ENCODE data around the gene GAL3ST3. TPM values are rescaled to one million over a fixed set of nuclear protein-coding genes. Genes with fewer than 3 reads are reported as not detected.

The GAL3ST3 gene
- total and polyA plus RNA-seq, 2 donors (not counting 1 experiment from before 2014, with no cell fraction given), result not detected

DNA sequence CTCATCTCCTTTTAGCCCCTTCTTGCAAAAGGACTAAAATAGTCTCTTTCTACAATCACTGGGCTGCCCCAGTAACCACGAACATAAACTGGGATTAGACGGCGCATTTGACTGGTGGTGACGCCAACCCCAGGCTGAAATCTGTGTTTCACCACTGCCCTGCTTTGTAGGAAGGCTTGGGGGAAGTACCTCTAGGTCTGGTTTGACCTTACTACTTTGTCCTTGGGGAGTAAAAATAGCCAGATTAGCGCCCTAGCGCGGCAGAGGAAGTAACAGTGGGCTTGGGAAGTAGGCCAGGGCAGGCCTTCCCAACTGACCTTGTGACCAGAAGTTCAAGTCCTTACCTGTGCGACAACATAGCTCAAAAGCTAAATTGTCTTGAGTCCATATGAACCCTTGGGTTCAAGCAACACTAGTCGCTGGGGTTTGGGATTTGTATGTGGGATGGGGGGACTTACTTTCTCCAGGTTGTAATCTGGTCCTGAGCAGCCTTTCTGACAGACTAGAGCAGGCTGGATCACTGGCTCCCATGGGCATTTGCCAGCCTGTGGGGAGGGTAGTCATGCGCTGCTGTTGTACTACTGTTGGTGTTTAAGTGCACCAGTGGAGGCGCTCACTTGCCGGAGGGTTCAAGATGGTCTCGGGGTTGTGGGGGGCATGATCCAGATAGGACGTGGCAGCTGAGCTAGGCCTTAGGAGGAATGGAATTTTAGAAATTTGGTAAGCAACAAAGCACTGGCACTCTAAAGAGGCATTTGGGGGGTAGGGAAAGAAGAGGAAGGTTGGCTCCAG is 20.2 kb upstream of the GAL3ST3 start:
- no peaks in the 10 kb centered on the region for H3K9me3 ChIP-seq (ENCODE audit: control extremely low read depth in 1 of 3, control insufficient read depth in 2 of 3, insufficient read depth in 1 of 3, low read length in 2 of 3)
- ATAC-seq (ENCODE audit: low read depth) (peak; percentile 37), DNase-seq (peak; percentile 79)
- ChIA-PET CTCF (interaction anchor here (0.9 to 7.4 kb wide), 27 partner anchors 10 to 195 kb away, joined by 3 to 98 read pairs (median 5); partner anchors contain the start of gene SF3B2), POLR2A (interaction anchor here (0.5 to 3.1 kb wide), 11 partner anchors 8 to 1085 kb away, joined by 3 to 12 read pairs (median 4); partner anchors contain the start of gene SF3B2)
- H3K4me2 ChIP-seq (replicated peaks; ENCODE audit: low read depth, low read length, poor library complexity, severe bottlenecking), result peak overlapping the region; percentile 91
- H3K4me1 Mint-ChIP-seq, result peaks cover 60% of the 10 kb centered on the region
- H3K9me3 Mint-ChIP-seq (ENCODE audit: insufficient read depth), result no peaks in the 10 kb centered on the region
- H3K27me3 ChIP-seq (replicated peaks in 1 of 4; ENCODE audit: control extremely low read depth in 1 of 4, control insufficient read depth in 3 of 4, insufficient read depth in 4 of 4, low read length in 3 of 4), result no peaks in the 10 kb centered on the region
- WGBS (ENCODE audit: insufficient coverage), result 25% methylated on average over 13 of the region's 14 CpGs
- peak overlapping the region; percentile 94 for H3K4me3 Mint-ChIP-seq
- H2AFZ ChIP-seq (ENCODE audit: insufficient read depth, low read depth, low read length, poor library complexity, severe bottlenecking), result peak overlapping the region; percentile 78
- H3K27me3 Mint-ChIP-seq, result no peaks in the 10 kb centered on the region
- peaks cover 39% of the 10 kb centered on the region for H4K20me1 ChIP-seq (ENCODE audit: control insufficient read depth, insufficient read depth, low read length, poor library complexity, severe bottlenecking)
- H3K4me1 ChIP-seq (ENCODE audit: control insufficient read depth in 2 of 2, insufficient read depth in 2 of 2, low read length in 2 of 2), result peaks cover 46 to 51% of the 10 kb centered on the region in 2 donors
- peaks cover 42% of the 10 kb centered on the region for H3K79me2 ChIP-seq (ENCODE audit: control insufficient read depth, insufficient read depth, low read length)
- peak overlapping the region; percentile 73 for H3K9ac ChIP-seq (ENCODE audit: low read length)
- H3K27ac ChIP-seq (ENCODE audit: low read length in 2 of 2), result peak overlapping the region; percentile 69 to 76
- TF ChIP-seq, protein P1, sequence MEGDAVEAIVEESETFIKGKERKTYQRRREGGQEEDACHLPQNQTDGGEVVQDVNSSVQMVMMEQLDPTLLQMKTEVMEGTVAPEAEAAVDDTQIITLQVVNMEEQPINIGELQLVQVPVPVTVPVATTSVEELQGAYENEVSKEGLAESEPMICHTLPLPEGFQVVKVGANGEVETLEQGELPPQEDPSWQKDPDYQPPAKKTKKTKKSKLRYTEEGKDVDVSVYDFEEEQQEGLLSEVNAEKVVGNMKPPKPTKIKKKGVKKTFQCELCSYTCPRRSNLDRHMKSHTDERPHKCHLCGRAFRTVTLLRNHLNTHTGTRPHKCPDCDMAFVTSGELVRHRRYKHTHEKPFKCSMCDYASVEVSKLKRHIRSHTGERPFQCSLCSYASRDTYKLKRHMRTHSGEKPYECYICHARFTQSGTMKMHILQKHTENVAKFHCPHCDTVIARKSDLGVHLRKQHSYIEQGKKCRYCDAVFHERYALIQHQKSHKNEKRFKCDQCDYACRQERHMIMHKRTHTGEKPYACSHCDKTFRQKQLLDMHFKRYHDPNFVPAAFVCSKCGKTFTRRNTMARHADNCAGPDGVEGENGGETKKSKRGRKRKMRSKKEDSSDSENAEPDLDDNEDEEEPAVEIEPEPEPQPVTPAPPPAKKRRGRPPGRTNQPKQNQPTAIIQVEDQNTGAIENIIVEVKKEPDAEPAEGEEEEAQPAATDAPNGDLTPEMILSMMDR (IDR thresholded peaks at IDR 0.05), result no peak
- no peak for TF ChIP-seq EZH2 (IDR thresholded peaks at IDR 0.05; ENCODE audit: borderline replicate concordance, insufficient read depth, low read depth, low read length, poor library complexity, severe bottlenecking)
- intact Hi-C loops (cut with micrococcal nuclease), result loop anchor here (1.0 to 2.0 kb wide), 3 partner anchors 43 to 65 kb away; no protein-coding TSS in a partner anchor
- H3K27ac Mint-ChIP-seq, result peak overlapping the region; percentile 99
- H3K4me3 ChIP-seq (ENCODE audit: control extremely low read depth in 1 of 5, extremely low read depth in 1 of 5, insufficient read depth in 1 of 5, low read depth in 2 of 5, low read length in 4 of 5), result peak overlapping the region in 4 of 5 experiments; percentile 47 to 92 (median 67)
- peaks cover 0 to 58% of the 10 kb centered on the region in 2 experiments for H3K36me3 ChIP-seq (replicated peaks in 1 of 2; ENCODE audit: control extremely low read depth in 1 of 2, control insufficient read depth in 1 of 2, extremely low read depth in 1 of 2, insufficient read depth in 2 of 2, low read length in 1 of 2)
